ENCODE data around the gene NME3. TPM values are rescaled to one million over a fixed set of nuclear protein-coding genes. Genes with fewer than 3 reads are reported as not detected.
"Not testable (repeated sequence)": the region's sequence is repeated elsewhere in the genome, so short reads cannot be mapped to it uniquely, and the experiment has no call there.

The NME3 gene
- total RNA-seq, 5 donors from 2014 or later (not counting 1 experiment from before 2014, with no cell fraction given): 45.1 to 95.9 (median 87.5) TPM

- H3K36me3 Mint-ChIP-seq: peaks cover 30% of the 10 kb centered on the region
Observed at GRCh38 chr16:1810106-1810505, 38.8 kb upstream of the NME3 start.

GRCh38 chr16:1809281-1809801 lies 38.0 kb upstream of the NME3 start:
- Histone ChIP-seq H3K4me3 (ENCODE audit: control insufficient read depth in 1 of 2, extremely low read depth in 1 of 2, low read length in 1 of 2) (no peak overlapping the region), H3K27ac (ENCODE audit: low read length) (no peak overlapping the region), H3K36me3 (ENCODE audit: control insufficient read depth in 2 of 2, extremely low read depth in 1 of 2, insufficient read depth in 1 of 2, low read length in 1 of 2) (peaks cover 22 to 46% of the 10 kb centered on the region in 2 donors), H3K4me1 (ENCODE audit: control insufficient read depth in 1 of 2, extremely low read depth in 1 of 2, insufficient read depth in 2 of 2, low read length in 2 of 2) (no peaks in the 10 kb centered on the region), H3K27me3 (replicated peaks in 1 of 2; ENCODE audit: control insufficient read depth in 2 of 2, extremely low read depth in 1 of 2, insufficient read depth in 2 of 2, low read length in 1 of 2) (no peaks in the 10 kb centered on the region), H3K9me3 (no peaks in the 10 kb centered on the region)
- no peak for ATAC-seq (replicated peaks in 1 of 4)
- WGBS (ENCODE audit: insufficient coverage): 96% methylated on average over 17 of the region's 28 CpGs
- H3K27me3 Mint-ChIP-seq: no peaks in the 10 kb centered on the region
- H3K4me1 Mint-ChIP-seq: peaks cover 7 to 10% (median 9%) of the 10 kb centered on the region in 3 donors
- CTCF ChIA-PET: no interaction called here
- no peak overlapping the region for H3K4me3 Mint-ChIP-seq
- peaks cover 26% of the 10 kb centered on the region for H3K36me3 Mint-ChIP-seq
- H3K27ac Mint-ChIP-seq: no peak overlapping the region
- H3K9me3 Mint-ChIP-seq: no peaks in the 10 kb centered on the region
- POLR2A ChIA-PET: no interaction called here
- DNase-seq: no peak

More at GRCh38 chr16:1810106-1810505, 38.8 kb upstream of the NME3 start:
- CTCF ChIA-PET: no interaction called here
- Histone ChIP-seq H3K4me3 (ENCODE audit: control insufficient read depth in 1 of 2, extremely low read depth in 1 of 2, low read length in 1 of 2) (no peak overlapping the region), H3K4me1 (ENCODE audit: control insufficient read depth in 1 of 2, extremely low read depth in 1 of 2, insufficient read depth in 2 of 2, low read length in 2 of 2) (no peaks in the 10 kb centered on the region), H3K36me3 (ENCODE audit: control insufficient read depth in 2 of 2, extremely low read depth in 1 of 2, insufficient read depth in 1 of 2, low read length in 1 of 2) (peaks cover 22 to 46% of the 10 kb centered on the region in 2 donors), H3K27ac (ENCODE audit: low read length) (no peak overlapping the region), H3K27me3 (replicated peaks in 1 of 2; ENCODE audit: control insufficient read depth in 2 of 2, extremely low read depth in 1 of 2, insufficient read depth in 2 of 2, low read length in 1 of 2) (no peaks in the 10 kb centered on the region), H3K9me3 (no peaks in the 10 kb centered on the region)
- POLR2A ChIA-PET: interaction anchor here in 1 of 2 donors (0.8 kb wide), 1 partner anchor 420 kb away, joined by 9 read pairs; no protein-coding TSS in a partner anchor
- no peaks in the 10 kb centered on the region for H3K9me3 Mint-ChIP-seq
- 97% methylated on average over 11 of the region's 16 CpGs for WGBS (ENCODE audit: insufficient coverage)
- H3K4me3 Mint-ChIP-seq: no peak overlapping the region
- ATAC-seq (replicated peaks in 1 of 4): no peak
- H3K27ac Mint-ChIP-seq: no peak overlapping the region
- no peaks in the 10 kb centered on the region for H3K27me3 Mint-ChIP-seq
- peaks cover 7 to 10% (median 9%) of the 10 kb centered on the region in 3 donors for H3K4me1 Mint-ChIP-seq
- no peak for DNase-seq

GRCh38 chr16:1808691-1809090 lies 37.3 kb upstream of the NME3 start:
- Mint-ChIP-seq H3K27me3 (no peaks in the 10 kb centered on the region), H3K27ac (no peak overlapping the region), H3K36me3 (peaks cover 24% of the 10 kb centered on the region), H3K9me3 (no peaks in the 10 kb centered on the region), H3K4me3 (no peak overlapping the region), H3K4me1 (peaks cover 7 to 10% (median 9%) of the 10 kb centered on the region in 3 donors)
- peaks cover 22 to 42% of the 10 kb centered on the region in 2 donors for H3K36me3 ChIP-seq (ENCODE audit: control insufficient read depth in 2 of 2, extremely low read depth in 1 of 2, insufficient read depth in 1 of 2, low read length in 1 of 2)
- no peaks in the 10 kb centered on the region for H3K4me1 ChIP-seq (ENCODE audit: control insufficient read depth in 1 of 2, extremely low read depth in 1 of 2, insufficient read depth in 2 of 2, low read length in 2 of 2)
- ChIA-PET POLR2A (no interaction called here), CTCF (no interaction called here)
- no peaks in the 10 kb centered on the region for H3K9me3 ChIP-seq
- 87% methylated on average over 16 of the region's 18 CpGs for WGBS (ENCODE audit: insufficient coverage)
- no peak overlapping the region for H3K4me3 ChIP-seq (ENCODE audit: control insufficient read depth in 1 of 2, extremely low read depth in 1 of 2, low read length in 1 of 2)
- H3K27me3 ChIP-seq (replicated peaks in 1 of 2; ENCODE audit: control insufficient read depth in 2 of 2, extremely low read depth in 1 of 2, insufficient read depth in 2 of 2, low read length in 1 of 2): no peaks in the 10 kb centered on the region
- ATAC-seq (replicated peaks in 1 of 4): no peak
- DNase-seq: no peak
- no peak overlapping the region for H3K27ac ChIP-seq (ENCODE audit: low read length)

GRCh38 chr16:1807626-1808025 lies 36.3 kb upstream of the NME3 start:
- H3K27ac ChIP-seq (ENCODE audit: low read length): no peak overlapping the region
- peaks cover 18% of the 10 kb centered on the region for H3K36me3 Mint-ChIP-seq
- no peak for ATAC-seq (replicated peaks in 1 of 4)
- H3K9me3 ChIP-seq: no peaks in the 10 kb centered on the region
- ChIA-PET CTCF (no interaction called here), POLR2A (no interaction called here)
- no peak overlapping the region for H3K27ac Mint-ChIP-seq
- H3K9me3 Mint-ChIP-seq: no peaks in the 10 kb centered on the region
- 97% methylated on average over 6 of the region's 10 CpGs for WGBS (ENCODE audit: insufficient coverage)
- no peaks in the 10 kb centered on the region for H3K4me1 ChIP-seq (ENCODE audit: control insufficient read depth in 1 of 2, extremely low read depth in 1 of 2, insufficient read depth in 2 of 2, low read length in 2 of 2)
- no peaks in the 10 kb centered on the region for H3K27me3 Mint-ChIP-seq
- H3K4me3 Mint-ChIP-seq: no peak overlapping the region
- H3K4me3 ChIP-seq (ENCODE audit: control insufficient read depth in 1 of 2, extremely low read depth in 1 of 2, low read length in 1 of 2): no peak overlapping the region
- H3K36me3 ChIP-seq (ENCODE audit: control insufficient read depth in 2 of 2, extremely low read depth in 1 of 2, insufficient read depth in 1 of 2, low read length in 1 of 2): peaks cover 22 to 34% of the 10 kb centered on the region in 2 donors
- no peaks in the 10 kb centered on the region for H3K27me3 ChIP-seq (replicated peaks in 1 of 2; ENCODE audit: control insufficient read depth in 2 of 2, extremely low read depth in 1 of 2, insufficient read depth in 2 of 2, low read length in 1 of 2)
- H3K4me1 Mint-ChIP-seq: peaks cover 0 to 3% (median 2%) of the 10 kb centered on the region in 3 donors
- no peak for DNase-seq

GRCh38 chr16:1800701-1801100 lies 29.4 kb upstream of the NME3 start:
- Histone ChIP-seq H3K9me3 (no peaks in the 10 kb centered on the region), H3K27me3 (replicated peaks in 1 of 2; ENCODE audit: control insufficient read depth in 2 of 2, extremely low read depth in 1 of 2, insufficient read depth in 2 of 2, low read length in 1 of 2) (no peaks in the 10 kb centered on the region), H3K4me3 (ENCODE audit: control insufficient read depth in 1 of 2, extremely low read depth in 1 of 2, low read length in 1 of 2) (no peak overlapping the region), H3K27ac (ENCODE audit: low read length) (no peak overlapping the region), H3K36me3 (ENCODE audit: control insufficient read depth in 2 of 2, extremely low read depth in 1 of 2, insufficient read depth in 1 of 2, low read length in 1 of 2) (no peaks in the 10 kb centered on the region), H3K4me1 (ENCODE audit: control insufficient read depth in 1 of 2, extremely low read depth in 1 of 2, insufficient read depth in 2 of 2, low read length in 2 of 2) (no peaks in the 10 kb centered on the region)
- Mint-ChIP-seq H3K27ac (no peak overlapping the region), H3K27me3 (no peaks in the 10 kb centered on the region), H3K9me3 (peaks cover 0 to 7% (median 0%) of the 10 kb centered on the region in 3 donors), H3K36me3 (peaks cover 6% of the 10 kb centered on the region), H3K4me3 (no peak overlapping the region), H3K4me1 (no peaks in the 10 kb centered on the region)
- ChIA-PET POLR2A (no interaction called here), CTCF (no interaction called here)
- DNase-seq: no peak
- no peak for ATAC-seq (replicated peaks in 1 of 4)
- WGBS (ENCODE audit: insufficient coverage): 90% methylated on average over 10 of the region's 10 CpGs

GRCh38 chr16:1799263-1799662 lies 27.9 kb upstream of the NME3 start:
- H3K27ac Mint-ChIP-seq; H3K36me3 Mint-ChIP-seq; H3K27me3 ChIP-seq (replicated peaks in 1 of 2; ENCODE audit: control insufficient read depth in 2 of 2, extremely low read depth in 1 of 2, insufficient read depth in 2 of 2, low read length in 1 of 2); H3K36me3 ChIP-seq (ENCODE audit: control insufficient read depth in 2 of 2, extremely low read depth in 1 of 2, insufficient read depth in 1 of 2, low read length in 1 of 2); H3K27me3 Mint-ChIP-seq; H3K27ac ChIP-seq (ENCODE audit: low read length); H3K4me3 ChIP-seq (ENCODE audit: control insufficient read depth in 1 of 2, extremely low read depth in 1 of 2, low read length in 1 of 2); H3K9me3 ChIP-seq; POLR2A ChIA-PET; DNase-seq; H3K4me3 Mint-ChIP-seq; H3K4me1 ChIP-seq (ENCODE audit: control insufficient read depth in 1 of 2, extremely low read depth in 1 of 2, insufficient read depth in 2 of 2, low read length in 2 of 2); CTCF ChIA-PET; ATAC-seq (replicated peaks in 1 of 4); H3K4me1 Mint-ChIP-seq; H3K9me3 Mint-ChIP-seq: not testable (repeated sequence)
- no CpG with 5 or more reads among the region's 5 CpGs for WGBS (ENCODE audit: insufficient coverage)

Data from T-cell (primary cell).